Measurements from ENCODE around the gene PRDM16.

- TF ChIP-seq MAZ (IDR thresholded peaks at IDR 0.05; ENCODE audit: borderline replicate concordance, low read depth, low read length): no peak
- TF ChIP-seq CTCF (conservative IDR thresholded peaks at IDR 0.05; ENCODE audit: low read depth, low read length): no peak
- TF ChIP-seq POLR2A (IDR thresholded peaks at IDR 0.05; ENCODE audit: low read depth, low read length): no peak
- no peak for TF ChIP-seq RAD21 (IDR thresholded peaks at IDR 0.05; ENCODE audit: low read length)
- TF ChIP-seq FOS (IDR thresholded peaks at IDR 0.05; ENCODE audit: low read depth, low read length): no peak
- TF ChIP-seq CHD1 (IDR thresholded peaks at IDR 0.05; ENCODE audit: low read depth, low read length): no peak
- no peak for TF ChIP-seq MXI1 (IDR thresholded peaks at IDR 0.05; ENCODE audit: borderline replicate concordance, low read depth, low read length)
- TF ChIP-seq BHLHE40 (IDR thresholded peaks at IDR 0.05; ENCODE audit: low read depth, low read length): no peak
- no peak for TF ChIP-seq CEBPB (IDR thresholded peaks at IDR 0.05; ENCODE audit: low read depth, low read length)
Measured at GRCh38 chr1:3208819-3209200, 139.8 kb downstream of the PRDM16 start.
